Kidney (tissue), 14 donors: ENCODE measurements around the gene PRM3. TPM values are rescaled to one million over a fixed set of nuclear protein-coding genes. Genes with fewer than 3 reads are reported as not detected.
A peak's percentile ranks its signal among the peaks of the same experiment; 100 is the strongest.

Experiments used
- DNase-seq, 5 donors: peaks; one replicate each; pipeline ENCODE4 v3.0.0-alpha.2; 2013 to 2020
- FAIRE-seq: peaks from 2 replicates; lab custom pipeline; 2012; peaks lifted over from hg19 to GRCh38; lab: Jason Lieb, UNC
- H3K27ac ChIP-seq, 2 donors: one replicate each; pipeline ENCODE4 v1.7.0; 2013; ENCODE audit warnings: low read depth in 2 of 2, low read length in 2 of 2, inconsistent platforms in 1 of 2
- H3K27me3 ChIP-seq: one replicate; pipeline ENCODE4 v1.7.1; 2013; ENCODE audit warnings: low read length, inconsistent platforms; ENCODE audit not compliant: control insufficient read depth, insufficient read depth
- H3K36me3 ChIP-seq, 3 donors: one replicate each; pipeline versions ENCODE4 v1.7.0 to v1.7.1; 2013; ENCODE audit warnings: low read length in 3 of 3, control low read depth in 1 of 3, inconsistent platforms in 1 of 3; ENCODE audit not compliant: insufficient read depth in 3 of 3, control insufficient read depth in 2 of 3
- H3K4me1 ChIP-seq, 3 donors: one replicate each; pipeline versions ENCODE4 v1.7.0 to v1.7.1; 2013; ENCODE audit warnings: low read length in 3 of 3, inconsistent platforms in 1 of 3, low read depth in 1 of 3; ENCODE audit not compliant: control insufficient read depth in 2 of 3, insufficient read depth in 2 of 3
- H3K4me3 ChIP-seq, 3 donors: one replicate each; pipeline versions ENCODE4 v1.7.0 to v1.8.1; 2013; ENCODE audit warnings: low read length in 3 of 3, control low read depth in 1 of 3, inconsistent platforms in 1 of 3
- H3K9ac ChIP-seq, 3 donors: one replicate each; pipeline versions ENCODE4 v1.7.0 to v1.7.1; 2013; ENCODE audit warnings: low read length in 3 of 3, control low read depth in 1 of 3, inconsistent platforms in 1 of 3
- H3K9me3 ChIP-seq, 3 donors: one replicate each; pipeline versions ENCODE4 v1.7.0 to v1.7.1; 2013; ENCODE audit warnings: low read length in 3 of 3, control low read depth in 1 of 3, inconsistent platforms in 1 of 3; ENCODE audit not compliant: control insufficient read depth in 2 of 3, insufficient read depth in 1 of 3
- intact Hi-C: fragments of 100-400 bp; cut with DNase I; formaldehyde crosslinking; loops from one replicate; pipeline ENCODE4 v1.11.1; 2022
- polyA plus RNA-seq: library from polyadenylated mRNA; stranded (reverse); fragments of 350-450 nt; fragmentation: Illumina TruSeq; extraction: RNeasy Lipid Tissue Mini Kit (QIAGEN cat#74804); gene quantifications from one replicate; pipeline ENCODE4 v1.2.3, GENCODE V29; 2014; ENCODE audit warnings: low read depth, low replicate concordance; ENCODE audit not compliant: insufficient read depth
- total RNA-seq: library from RNA; stranded (reverse); fragmentation: NEBNext Ultra II Directional; extraction: Animal tissue kit (Norgen Biotek cat#: 25700); gene quantifications from one replicate; pipeline ENCODE4 v1.2.1, GENCODE V29; 2021
- TF ChIP-seq, protein P1 (sequence below): IDR thresholded peaks from 3 replicates; pipeline ENCODE4 v1.5.1; 2012; ENCODE audit warnings: mild to moderate bottlenecking, moderate library complexity, borderline replicate concordance; ENCODE audit not compliant: insufficient read depth; ENCODE audit errors: extremely low read depth
- donor health status: control.
- donor health status: control.
- donor health status: control.
- donor health status: control.
- donor health status: control.
- donor health status: DM: yes; HTN: yes; CAD: no.
- donor health status: Normal renal cell carcinoma (clear cell type).

PRM3 gene
- total and polyA plus RNA-seq, 2 donors from 2014 or later, result not detected

DNA sequence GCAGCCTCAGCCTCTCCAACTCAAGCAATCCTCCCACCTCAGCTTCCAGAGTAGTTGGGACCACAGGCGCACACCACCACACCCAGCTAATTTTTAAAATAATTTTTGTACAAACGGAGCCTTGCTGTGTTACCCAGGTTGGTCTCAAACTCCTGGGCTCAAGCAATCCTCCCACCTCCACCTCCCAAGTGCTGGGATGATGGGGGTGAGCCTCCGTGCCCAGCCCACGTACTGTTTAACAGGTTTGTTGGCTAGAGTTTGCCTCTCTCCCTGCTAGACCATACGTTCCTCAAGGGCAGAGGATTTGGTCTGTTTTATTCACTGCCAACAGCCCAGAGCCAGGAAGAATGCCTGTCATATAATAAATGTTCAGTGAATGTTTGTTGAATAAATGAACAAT is 44.0 kb downstream of the PRM3 start:
- Histone ChIP-seq H3K4me3 (no peak overlapping the region), H3K27ac (no peak overlapping the region), H3K9ac (no peak overlapping the region), H3K4me1 (peaks cover 0 to 6% (median 0%) of the 10 kb centered on the region in 3 donors), H3K36me3 (no peaks in the 10 kb centered on the region), H3K9me3 (no peaks in the 10 kb centered on the region), H3K27me3 (no peaks in the 10 kb centered on the region)
- FAIRE-seq, result no peak
- TF ChIP-seq, protein P1, sequence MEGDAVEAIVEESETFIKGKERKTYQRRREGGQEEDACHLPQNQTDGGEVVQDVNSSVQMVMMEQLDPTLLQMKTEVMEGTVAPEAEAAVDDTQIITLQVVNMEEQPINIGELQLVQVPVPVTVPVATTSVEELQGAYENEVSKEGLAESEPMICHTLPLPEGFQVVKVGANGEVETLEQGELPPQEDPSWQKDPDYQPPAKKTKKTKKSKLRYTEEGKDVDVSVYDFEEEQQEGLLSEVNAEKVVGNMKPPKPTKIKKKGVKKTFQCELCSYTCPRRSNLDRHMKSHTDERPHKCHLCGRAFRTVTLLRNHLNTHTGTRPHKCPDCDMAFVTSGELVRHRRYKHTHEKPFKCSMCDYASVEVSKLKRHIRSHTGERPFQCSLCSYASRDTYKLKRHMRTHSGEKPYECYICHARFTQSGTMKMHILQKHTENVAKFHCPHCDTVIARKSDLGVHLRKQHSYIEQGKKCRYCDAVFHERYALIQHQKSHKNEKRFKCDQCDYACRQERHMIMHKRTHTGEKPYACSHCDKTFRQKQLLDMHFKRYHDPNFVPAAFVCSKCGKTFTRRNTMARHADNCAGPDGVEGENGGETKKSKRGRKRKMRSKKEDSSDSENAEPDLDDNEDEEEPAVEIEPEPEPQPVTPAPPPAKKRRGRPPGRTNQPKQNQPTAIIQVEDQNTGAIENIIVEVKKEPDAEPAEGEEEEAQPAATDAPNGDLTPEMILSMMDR, result no peak
- DNase-seq, result no peak
- intact Hi-C loops, result no loop called here

DNA sequence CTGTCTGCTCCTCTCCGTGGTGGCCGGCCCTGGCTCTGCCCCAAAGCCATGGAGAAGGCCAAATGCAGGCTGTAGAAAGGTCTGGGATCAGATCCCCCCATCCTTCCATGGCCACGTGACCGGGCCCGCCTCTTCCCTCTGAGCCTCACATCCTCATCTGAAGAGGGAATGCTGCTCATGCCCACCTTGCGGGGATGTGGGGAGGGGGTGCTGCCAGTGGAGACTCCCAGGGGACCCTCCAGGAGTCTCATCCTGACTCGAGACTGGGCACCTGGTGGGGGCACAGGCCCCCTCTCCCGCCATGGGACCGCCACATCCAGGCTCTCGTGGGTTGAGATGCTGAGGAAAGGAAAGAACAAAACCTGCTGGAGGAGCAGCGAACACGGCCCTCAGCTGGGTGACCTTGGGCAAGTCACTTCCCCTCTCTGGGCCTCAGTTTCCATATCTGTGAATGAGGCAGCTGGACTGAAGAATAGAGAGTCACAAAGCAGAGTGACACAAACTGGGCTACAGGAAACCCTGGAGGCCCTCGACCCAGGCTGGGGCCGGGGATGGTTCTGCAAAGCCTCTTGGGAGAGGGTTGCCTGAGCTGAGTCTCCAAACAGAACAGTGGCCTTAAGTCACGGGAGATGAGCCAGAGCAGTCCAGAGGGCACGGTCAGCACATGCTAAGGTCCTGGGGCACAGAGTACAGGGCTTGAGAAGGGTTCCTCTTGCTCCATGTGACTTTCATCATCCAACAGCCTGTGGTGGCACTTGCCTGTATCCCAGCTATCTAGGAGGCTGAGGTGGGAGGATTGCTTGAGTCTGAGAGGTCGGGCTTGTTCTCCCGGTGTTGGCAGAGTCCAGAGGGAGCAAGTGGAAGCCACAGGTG is 47.5 kb downstream of the PRM3 start:
- Histone ChIP-seq H3K27me3 (no peaks in the 10 kb centered on the region), H3K9ac (no peak overlapping the region), H3K4me1 (peaks cover 0 to 5% (median 0%) of the 10 kb centered on the region in 3 donors), H3K27ac (no peak overlapping the region), H3K36me3 (no peaks in the 10 kb centered on the region), H3K9me3 (no peaks in the 10 kb centered on the region), H3K4me3 (no peak overlapping the region)
- TF ChIP-seq, protein P1, result no peak
- no peak for FAIRE-seq
- intact Hi-C loops, result no loop called here
- DNase-seq, result no peak

DNA sequence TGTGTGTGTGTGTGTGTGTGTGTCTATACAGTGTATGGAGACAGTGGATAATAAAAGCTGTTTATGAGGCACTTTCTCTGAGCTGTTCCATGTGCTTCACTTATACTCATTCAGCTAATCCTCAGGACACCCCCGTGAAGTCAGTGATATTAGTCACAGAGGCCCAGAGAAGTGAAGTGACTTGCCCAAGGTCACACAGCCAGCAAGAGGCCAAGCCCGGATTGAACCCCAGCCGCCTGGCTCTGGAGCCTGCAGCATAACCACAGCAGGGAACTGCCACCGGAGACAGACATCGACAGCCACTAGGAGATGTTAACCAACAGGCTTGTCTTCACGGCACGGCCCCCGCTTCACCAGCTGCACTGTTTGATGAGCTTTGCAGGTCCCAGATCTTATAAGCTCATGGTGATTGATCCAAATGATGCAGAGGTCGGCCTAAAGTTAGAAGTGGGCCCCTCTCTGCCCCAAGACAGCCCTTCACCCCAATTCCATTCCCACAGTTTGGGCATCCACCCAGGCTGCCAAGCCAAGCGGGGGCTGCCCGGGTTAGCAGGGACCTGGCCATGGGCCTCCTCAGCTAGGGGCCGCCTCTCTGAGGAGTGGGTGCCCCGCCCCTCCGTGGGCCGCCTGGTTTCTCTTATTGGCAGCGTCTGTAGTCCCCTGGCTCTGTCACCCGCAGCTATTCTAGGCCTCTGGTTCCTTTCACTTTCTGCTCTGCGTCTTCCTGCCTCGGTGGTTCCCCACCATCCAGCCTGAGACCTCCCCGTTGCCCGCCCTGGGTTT is 48.3 kb downstream of the PRM3 start:
- no peak for FAIRE-seq
- Histone ChIP-seq H3K9me3 (no peaks in the 10 kb centered on the region), H3K9ac (no peak overlapping the region), H3K4me3 (no peak overlapping the region), H3K27ac (peak overlapping the region in 1 of 2 donors; percentile 47), H3K4me1 (peaks cover 0 to 5% (median 0%) of the 10 kb centered on the region in 3 donors), H3K36me3 (no peaks in the 10 kb centered on the region), H3K27me3 (no peaks in the 10 kb centered on the region)
- peak in 2 of 5 donors; percentile 38 to 88 for DNase-seq
- intact Hi-C loops, result no loop called here
- TF ChIP-seq, protein P1, result no peak
